Esophagus muscularis mucosa (tissue), 2 donors: ENCODE data around the gene METTL18.

Experiments used
- POLR2A ChIP-seq: fragments of 450-650 bp; IDR thresholded peaks from one replicate; pipeline ENCODE4 v1.6.1; 2017; ENCODE audit warnings: antibody characterized with exemption, moderate library complexity, mild to moderate bottlenecking, low read depth
- POLR2AphosphoS5 ChIP-seq, 2 donors: sonication (generic); formaldehyde crosslinking; IDR thresholded peaks; one replicate each; pipeline ENCODE4 v1.6.1; 2017; ENCODE audit warnings: antibody characterized with exemption in 2 of 2

GRCh38 chr1:169821500-169821899 is 26.8 kb upstream of the METTL18 start:
- TF ChIP-seq POLR2A, result no peak
- TF ChIP-seq POLR2AphosphoS5 (IDR thresholded peaks at IDR 0.05), result no peak
